Glutamatergic neuron (in vitro differentiated cells): Measurements from ENCODE around the gene PIP5K1B. TPM values are rescaled to one million over a fixed set of nuclear protein-coding genes. Genes with fewer than 3 reads are reported as not detected.
"Not testable (repeated sequence)": the region's sequence is repeated elsewhere in the genome, so short reads cannot be mapped to it uniquely, and the experiment has no call there.

Experiments
- DNase-seq: peaks from one replicate; pipeline ENCODE4 v3.0.0; 2022
- H3K27ac Mint-ChIP-seq: one replicate; pipeline ENCODE4 v1.8.0; 2020; ENCODE audit warnings: mild to moderate bottlenecking, mixed read lengths, inconsistent platforms; ENCODE audit not compliant: unreplicated experiment
- H3K27me3 Mint-ChIP-seq: one replicate; pipeline ENCODE4 v1.8.0; 2020; ENCODE audit warnings: mild to moderate bottlenecking, moderate library complexity, mixed read lengths, inconsistent platforms; ENCODE audit not compliant: unreplicated experiment
- H3K36me3 Mint-ChIP-seq: one replicate; pipeline ENCODE4 v1.8.0; 2020; ENCODE audit warnings: mild to moderate bottlenecking, mixed read lengths, inconsistent platforms; ENCODE audit not compliant: unreplicated experiment
- H3K4me1 Mint-ChIP-seq: one replicate; pipeline ENCODE4 v1.8.0; 2020; ENCODE audit warnings: mild to moderate bottlenecking, low read depth, mixed read lengths, inconsistent platforms; ENCODE audit not compliant: unreplicated experiment
- H3K4me3 Mint-ChIP-seq: one replicate; pipeline ENCODE4 v1.8.0; 2020; ENCODE audit warnings: mild to moderate bottlenecking, mixed read lengths, inconsistent platforms; ENCODE audit not compliant: unreplicated experiment
- H3K9me3 Mint-ChIP-seq: one replicate; pipeline ENCODE4 v1.8.0; 2020; ENCODE audit warnings: mild to moderate bottlenecking, moderate library complexity, mixed read lengths, inconsistent platforms; ENCODE audit not compliant: unreplicated experiment
- CTCF ChIP-seq: fragments of 200-600 bp; sonication (generic); IDR thresholded peaks from one replicate; pipeline ENCODE4 v1.5.0; 2021; ENCODE audit not compliant: partially characterized antibody, unreplicated experiment
- total RNA-seq: library from RNA; stranded (reverse); fragmentation: NEBNext Ultra II Directional; extraction: Animal tissue kit (Norgen Biotek cat#: 25700); gene quantifications from one replicate; pipeline ENCODE4 v1.2.1, GENCODE V29; 2021; ENCODE audit not compliant: unreplicated experiment

PIP5K1B gene
- total RNA-seq, 1 donor from 2014 or later: 0.27 TPM

- DNase-seq: no peak
- TF ChIP-seq CTCF: no peak
- Mint-ChIP-seq H3K9me3 (no peaks in the 10 kb centered on the region), H3K36me3 (no peaks in the 10 kb centered on the region), H3K4me3 (no peak overlapping the region), H3K27ac (no peak overlapping the region), H3K27me3 (no peaks in the 10 kb centered on the region), H3K4me1 (no peaks in the 10 kb centered on the region)
Measured at GRCh38 chr9:68690088-68690487, 15.0 kb upstream of the PIP5K1B start.

- no peaks in the 10 kb centered on the region for H3K4me1 Mint-ChIP-seq
- H3K27me3 Mint-ChIP-seq: no peaks in the 10 kb centered on the region
- H3K4me3 Mint-ChIP-seq: no peak overlapping the region
- H3K27ac Mint-ChIP-seq: no peak overlapping the region
- TF ChIP-seq CTCF: no peak
- H3K36me3 Mint-ChIP-seq: no peaks in the 10 kb centered on the region
- no peak for DNase-seq
- no peaks in the 10 kb centered on the region for H3K9me3 Mint-ChIP-seq
Measured at GRCh38 chr9:68692519-68692918, 12.5 kb upstream of the PIP5K1B start.

- Mint-ChIP-seq H3K27me3 (no peaks in the 10 kb centered on the region), H3K36me3 (no peaks in the 10 kb centered on the region), H3K27ac (no peak overlapping the region), H3K9me3 (no peaks in the 10 kb centered on the region), H3K4me3 (no peak overlapping the region), H3K4me1 (no peaks in the 10 kb centered on the region)
- TF ChIP-seq CTCF: no peak
- DNase-seq: no peak
Measured at GRCh38 chr9:68694125-68694524, 10.9 kb upstream of the PIP5K1B start.

GRCh38 chr9:68697851-68698250 lies 7.2 kb upstream of the PIP5K1B start:
- TF ChIP-seq CTCF: no peak
- Mint-ChIP-seq H3K36me3 (no peaks in the 10 kb centered on the region), H3K4me1 (no peaks in the 10 kb centered on the region), H3K27ac (no peak overlapping the region), H3K27me3 (no peaks in the 10 kb centered on the region), H3K9me3 (no peaks in the 10 kb centered on the region), H3K4me3 (no peak overlapping the region)
- DNase-seq: no peak

- Mint-ChIP-seq H3K36me3 (no peaks in the 10 kb centered on the region), H3K27me3 (peaks cover 2% of the 10 kb centered on the region)
- TF ChIP-seq CTCF: no peak
Measured at GRCh38 chr9:68698943-68699509, 6.0 kb upstream of the PIP5K1B start.

GRCh38 chr9:68699625-68700024 lies 5.4 kb upstream of the PIP5K1B start:
- H3K27ac Mint-ChIP-seq, H3K9me3 Mint-ChIP-seq, H3K27me3 Mint-ChIP-seq, H3K4me3 Mint-ChIP-seq, H3K36me3 Mint-ChIP-seq, DNase-seq, H3K4me1 Mint-ChIP-seq: not testable (repeated sequence)

More at GRCh38 chr9:68698943-68699509, 6.0 kb upstream of the PIP5K1B start:
- DNase-seq: no peak
- H3K9me3 Mint-ChIP-seq: no peaks in the 10 kb centered on the region
- H3K4me3 Mint-ChIP-seq: no peak overlapping the region
- H3K4me1 Mint-ChIP-seq: no peaks in the 10 kb centered on the region
- no peak overlapping the region for H3K27ac Mint-ChIP-seq
